Fibroblast of lung (primary cell): ENCODE results near the gene FXYD6. TPM values are rescaled to one million over a fixed set of nuclear protein-coding genes. Genes with fewer than 3 reads are reported as not detected.

Source experiments
- DNase-seq, 2 donors: peaks; one replicate each; pipeline versions ENCODE4 v3.0.0 to v3.0.0-alpha.2; 2010; ENCODE audit warnings: low read depth in 2 of 2
- H2AFZ ChIP-seq: 2 replicates; pipeline ENCODE4 v1.5.1; 2012; ENCODE audit warnings: low read length, control low read depth, inconsistent platforms
- H3K27ac ChIP-seq: 2 replicates; pipeline ENCODE4 v1.5.1; 2011; ENCODE audit warnings: low read length, control low read depth; ENCODE audit not compliant: insufficient read depth
- H3K27me3 ChIP-seq: 2 replicates; pipeline ENCODE4 v1.5.1; 2011; ENCODE audit warnings: mild to moderate bottlenecking, low read length; ENCODE audit not compliant: control insufficient read depth, insufficient read depth
- H3K36me3 ChIP-seq: 2 replicates; pipeline ENCODE4 v1.5.1; 2011; ENCODE audit warnings: low read length; ENCODE audit not compliant: control insufficient read depth, insufficient read depth
- H3K4me1 ChIP-seq: 2 replicates; pipeline ENCODE4 v1.5.1; 2011; ENCODE audit warnings: low read length; ENCODE audit not compliant: control insufficient read depth, insufficient read depth; ENCODE audit errors: extremely low read depth
- H3K4me2 ChIP-seq: 2 replicates; pipeline ENCODE4 v1.5.1; 2011; ENCODE audit warnings: low read length, control low read depth; ENCODE audit not compliant: insufficient read depth; ENCODE audit errors: extremely low read depth
- H3K4me3 ChIP-seq, 4 experiments: fragments of 200-600 bp in 1 of 4; sonication (generic) in 1 of 4; replicated peaks in 1 of 4; 2 replicates each; pipeline ENCODE4 v1.5.1; 2011 to 2016; ENCODE audit warnings: low read length in 4 of 4, low read depth in 3 of 4, mild to moderate bottlenecking in 3 of 4, control low read depth in 2 of 4, inconsistent platforms in 1 of 4, mixed read lengths in 1 of 4; ENCODE audit not compliant: insufficient read depth in 1 of 4; ENCODE audit errors: control extremely low read depth in 1 of 4
- H3K79me2 ChIP-seq: 2 replicates; pipeline ENCODE4 v1.5.1; 2012; ENCODE audit warnings: mild to moderate bottlenecking, low read length, inconsistent platforms; ENCODE audit not compliant: control insufficient read depth, insufficient read depth
- H3K9ac ChIP-seq: 2 replicates; pipeline ENCODE4 v1.5.1; 2011; ENCODE audit warnings: mild to moderate bottlenecking, low read length, control low read depth; ENCODE audit not compliant: insufficient read depth
- H3K9me3 ChIP-seq: 2 replicates; pipeline ENCODE4 v1.5.1; 2012; ENCODE audit warnings: low read depth, low read length; ENCODE audit not compliant: control insufficient read depth, insufficient read depth
- H4K20me1 ChIP-seq: 2 replicates; pipeline ENCODE4 v1.5.1; 2011; ENCODE audit warnings: low read length; ENCODE audit not compliant: control insufficient read depth, insufficient read depth; ENCODE audit errors: extremely low read depth
- EZH2 ChIP-seq: IDR thresholded peaks from 2 replicates; pipeline ENCODE4 v1.5.1; 2012; ENCODE audit warnings: low read length, control low read depth, mild to moderate bottlenecking; ENCODE audit errors: missing control alignments
- polyA plus RNA-seq, 2 donors: library from polyadenylated mRNA; depleted of rRNA in 1 of 2; stranded (reverse) in 1 of 2; unstranded in 1 of 2; fragments of >200 nt; gene quantifications; 2 replicates each; pipeline ENCODE4 v1.2.1, GENCODE V29; 2011 to 2012; ENCODE audit warnings: missing spikeins in 1 of 2
- total RNA-seq: library from RNA; depleted of rRNA; stranded (reverse); fragments of >200 nt; gene quantifications from 2 replicates; pipeline ENCODE4 v1.2.1, GENCODE V29; 2014
- TF ChIP-seq, protein P1 (sequence below), 2 donors: IDR thresholded peaks in 1 of 2; conservative IDR thresholded peaks in 1 of 2; 1 replicate in 1 of 2; 2 replicates in 1 of 2; pipeline ENCODE4 v1.5.1; 2011 to 2012; ENCODE audit warnings: low read length in 2 of 2, control low read depth in 1 of 2, inconsistent platforms in 1 of 2, low read depth in 1 of 2, mild to moderate bottlenecking in 1 of 2

FXYD6 gene
- total and polyA plus RNA-seq, 2 donors (not counting 1 experiment from before 2014, with no cell fraction given), result 0.43 to 5.1 TPM

DNA sequence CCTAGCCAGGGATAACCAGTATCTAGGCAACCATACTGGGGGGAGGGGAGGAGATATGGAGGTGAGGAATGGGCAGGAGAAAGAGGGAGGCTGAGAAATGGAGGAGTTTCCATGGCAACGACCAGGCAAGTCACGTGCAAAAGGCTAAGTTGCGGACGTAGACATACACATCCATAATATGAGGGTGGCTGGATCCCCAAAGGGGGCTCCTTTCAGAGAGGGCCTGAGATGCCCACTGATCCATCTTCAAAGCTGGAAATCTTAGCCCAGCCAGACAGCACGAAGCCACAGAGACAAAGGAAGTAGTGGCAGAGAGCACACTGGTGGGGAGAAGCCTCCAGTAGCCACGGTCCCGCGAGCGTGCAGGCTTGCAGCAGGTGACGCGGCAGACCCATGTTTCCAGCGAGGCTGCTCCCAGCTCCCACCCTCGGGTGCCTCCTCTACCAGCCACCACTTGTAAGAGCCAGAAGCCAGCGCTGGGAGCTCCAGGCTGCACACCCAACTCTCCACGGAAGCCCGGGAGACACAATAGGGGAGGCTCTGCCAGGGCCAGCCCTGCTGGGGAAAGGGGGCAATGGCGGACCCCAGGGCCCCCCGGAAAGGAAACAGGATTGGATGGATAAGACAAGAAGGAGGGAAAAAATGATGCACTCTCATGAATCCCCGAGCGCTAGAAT lies 938 bp downstream of the FXYD6 start:
- Histone ChIP-seq H2AFZ (no peak overlapping the region), H3K36me3 (no peaks in the 10 kb centered on the region), H3K9ac (no peak overlapping the region), H3K4me2 (no peak overlapping the region), H3K4me3 (peak overlapping the region in 2 of 4 experiments; percentile 42 to 80), H3K27ac (no peak overlapping the region), H3K27me3 (peaks cover 34% of the 10 kb centered on the region), H3K4me1 (no peaks in the 10 kb centered on the region), H4K20me1 (no peaks in the 10 kb centered on the region), H3K79me2 (no peaks in the 10 kb centered on the region), H3K9me3 (no peaks in the 10 kb centered on the region)
- DNase-seq, result no peak
- TF ChIP-seq, protein P1, sequence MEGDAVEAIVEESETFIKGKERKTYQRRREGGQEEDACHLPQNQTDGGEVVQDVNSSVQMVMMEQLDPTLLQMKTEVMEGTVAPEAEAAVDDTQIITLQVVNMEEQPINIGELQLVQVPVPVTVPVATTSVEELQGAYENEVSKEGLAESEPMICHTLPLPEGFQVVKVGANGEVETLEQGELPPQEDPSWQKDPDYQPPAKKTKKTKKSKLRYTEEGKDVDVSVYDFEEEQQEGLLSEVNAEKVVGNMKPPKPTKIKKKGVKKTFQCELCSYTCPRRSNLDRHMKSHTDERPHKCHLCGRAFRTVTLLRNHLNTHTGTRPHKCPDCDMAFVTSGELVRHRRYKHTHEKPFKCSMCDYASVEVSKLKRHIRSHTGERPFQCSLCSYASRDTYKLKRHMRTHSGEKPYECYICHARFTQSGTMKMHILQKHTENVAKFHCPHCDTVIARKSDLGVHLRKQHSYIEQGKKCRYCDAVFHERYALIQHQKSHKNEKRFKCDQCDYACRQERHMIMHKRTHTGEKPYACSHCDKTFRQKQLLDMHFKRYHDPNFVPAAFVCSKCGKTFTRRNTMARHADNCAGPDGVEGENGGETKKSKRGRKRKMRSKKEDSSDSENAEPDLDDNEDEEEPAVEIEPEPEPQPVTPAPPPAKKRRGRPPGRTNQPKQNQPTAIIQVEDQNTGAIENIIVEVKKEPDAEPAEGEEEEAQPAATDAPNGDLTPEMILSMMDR (conservative IDR thresholded peaks at IDR 0.05 in 1 of 2, IDR thresholded peaks at IDR 0.05 in 1 of 2; ENCODE audit: low read depth in 1 of 2, low read length in 2 of 2), result no peak
- TF ChIP-seq EZH2, result no peak

DNA sequence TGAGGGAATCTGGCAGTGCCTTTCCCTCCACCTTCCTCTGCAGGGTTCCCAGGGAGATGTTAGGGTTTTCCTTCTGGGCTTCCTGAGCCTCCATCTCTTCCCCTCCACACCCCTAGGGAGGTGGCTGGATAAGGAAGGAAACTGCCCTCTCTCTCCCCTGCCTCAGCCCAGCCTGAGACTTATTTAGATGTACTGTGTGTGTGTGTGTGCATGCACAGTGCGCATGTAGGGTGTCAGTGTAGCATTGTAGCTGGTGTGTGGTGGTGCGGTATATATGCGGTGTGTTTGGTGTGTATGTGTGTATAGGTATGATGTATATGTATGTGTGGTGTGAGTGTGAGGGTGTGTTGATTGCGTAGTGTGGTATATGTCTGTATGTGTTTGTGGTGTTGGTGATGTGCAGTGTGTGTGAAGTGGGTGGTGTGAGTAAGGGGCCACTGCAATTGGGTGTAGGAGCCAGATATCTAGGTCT lies 1.5 kb downstream of the FXYD6 start:
- DNase-seq, result no peak
- Histone ChIP-seq H3K27ac (no peak overlapping the region), H2AFZ (no peak overlapping the region), H3K4me3 (peak overlapping the region in 1 of 4 experiments; percentile 80), H3K27me3 (peaks cover 34% of the 10 kb centered on the region), H3K79me2 (no peaks in the 10 kb centered on the region), H3K36me3 (no peaks in the 10 kb centered on the region), H3K4me1 (no peaks in the 10 kb centered on the region), H3K4me2 (no peak overlapping the region), H3K9me3 (no peaks in the 10 kb centered on the region), H4K20me1 (no peaks in the 10 kb centered on the region), H3K9ac (no peak overlapping the region)
- TF ChIP-seq, protein P1 (conservative IDR thresholded peaks at IDR 0.05 in 1 of 2, IDR thresholded peaks at IDR 0.05 in 1 of 2; ENCODE audit: low read depth in 1 of 2, low read length in 2 of 2), result no peak
- no peak for TF ChIP-seq EZH2

DNA sequence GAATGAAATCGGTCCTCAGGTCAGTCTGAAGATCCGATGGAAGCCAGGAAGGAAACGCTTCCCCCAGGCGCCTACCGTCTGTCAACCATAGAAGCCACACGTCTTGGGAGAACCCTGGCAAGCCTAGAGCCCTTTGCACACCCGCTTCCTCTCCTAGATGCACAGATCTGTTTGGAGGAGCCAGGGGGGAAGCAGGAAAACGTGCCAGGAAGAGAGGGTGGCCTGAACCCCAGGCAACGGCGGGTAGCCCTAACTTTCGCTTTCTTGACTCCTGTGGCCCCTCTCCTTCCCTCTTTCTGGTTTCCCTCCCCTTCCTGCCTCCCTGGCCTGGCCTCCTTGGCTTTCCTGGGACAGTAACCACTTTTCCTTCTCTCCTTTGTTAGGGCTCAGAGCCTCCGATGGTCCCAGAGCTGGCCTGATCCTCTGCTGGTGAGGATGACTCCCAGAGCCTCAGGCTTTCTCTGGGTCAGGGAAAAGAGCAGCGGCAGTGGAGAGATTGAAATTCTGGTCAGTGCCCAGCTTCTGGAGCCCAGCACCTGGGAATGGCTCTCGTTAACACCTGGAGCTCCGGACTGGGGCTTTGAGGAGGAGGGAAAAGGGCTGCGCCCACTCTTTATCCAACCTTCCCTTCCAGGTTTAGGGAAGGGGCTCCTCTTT lies 2.1 kb downstream of the FXYD6 start:
- DNase-seq, result no peak
- H3K4me1 ChIP-seq, result no peaks in the 10 kb centered on the region
- peak overlapping the region in 1 of 4 experiments; percentile 11 for H3K4me3 ChIP-seq
- no peaks in the 10 kb centered on the region for H3K79me2 ChIP-seq
- H3K4me2 ChIP-seq, result no peak overlapping the region
- TF ChIP-seq, protein P1 (conservative IDR thresholded peaks at IDR 0.05 in 1 of 2, IDR thresholded peaks at IDR 0.05 in 1 of 2; ENCODE audit: low read depth in 1 of 2, low read length in 2 of 2), result no peak
- TF ChIP-seq EZH2, result no peak
- H2AFZ ChIP-seq, result no peak overlapping the region
- no peaks in the 10 kb centered on the region for H4K20me1 ChIP-seq
- no peaks in the 10 kb centered on the region for H3K36me3 ChIP-seq
- H3K9ac ChIP-seq, result no peak overlapping the region
- H3K27ac ChIP-seq, result no peak overlapping the region
- H3K27me3 ChIP-seq, result peaks cover 34% of the 10 kb centered on the region
- H3K9me3 ChIP-seq, result no peaks in the 10 kb centered on the region
